Activated B cell treated with CpG ODN at 0.5 μM for 24 hours (primary cell): ENCODE results near the gene MYLK4. TPM values are rescaled to one million over a fixed set of nuclear protein-coding genes. Genes with fewer than 3 reads are reported as not detected.

Source experiments
- ATAC-seq: fragments of 200-7000 bp; cut with Tn5 transposase; one replicate; pipeline ENCODE4 v1.10.0; 2021; ENCODE audit warnings: low read depth, mild to moderate bottlenecking, moderate library complexity
- CTCF ChIA-PET: fragments of 350-600 bp; sonication (Branson Sonifier 250); formaldehyde crosslinking; loops from one replicate; lab custom pipeline; 2021; ENCODE audit warnings: antibody characterized with exemption; lab: Charles Lee
- POLR2A ChIA-PET: fragments of 350-600 bp; sonication (Branson Sonifier 250); formaldehyde crosslinking; loops from one replicate; lab custom pipeline; 2021; ENCODE audit warnings: antibody characterized with exemption; lab: Charles Lee
- DNase-seq: peaks from one replicate; pipeline ENCODE4 v3.0.0; 2022
- H3K27ac Mint-ChIP-seq: one replicate; pipeline ENCODE4 v1.8.0; 2020; ENCODE audit warnings: mixed read lengths
- H3K27me3 Mint-ChIP-seq: one replicate; pipeline ENCODE4 v1.8.0; 2021; ENCODE audit warnings: mixed read lengths
- H3K36me3 Mint-ChIP-seq: one replicate; pipeline ENCODE4 v1.8.0; 2021; ENCODE audit warnings: low read depth, mixed read lengths
- H3K4me1 Mint-ChIP-seq: one replicate; pipeline ENCODE4 v1.8.0; 2021; ENCODE audit warnings: mixed read lengths
- H3K4me3 Mint-ChIP-seq: one replicate; pipeline ENCODE4 v1.8.0; 2020; ENCODE audit warnings: mild to moderate bottlenecking, mixed read lengths
- H3K9me3 Mint-ChIP-seq: one replicate; pipeline ENCODE4 v1.8.0; 2020; ENCODE audit warnings: mixed read lengths
- intact Hi-C: fragments of 100-400 bp; cut with micrococcal nuclease; formaldehyde crosslinking; loops from one replicate; pipeline ENCODE4 v1.15.1; 2024
- total RNA-seq: library from RNA; stranded (reverse); gene quantifications from 2 replicates; pipeline ENCODE4 v1.2.3, GENCODE V29; 2022
- TF ChIP-seq, protein P1 (sequence below): fragments of 200-600 bp; IDR thresholded peaks from one replicate; pipeline ENCODE4 v1.8.0; 2022; ENCODE audit warnings: antibody characterized with exemption, mild to moderate bottlenecking

MYLK4 gene
- total RNA-seq, 1 donor from 2014 or later: 0.58 TPM

GRCh38 chr6:2643130-2643529, 107.6 kb downstream of the MYLK4 start:
- Mint-ChIP-seq H3K27me3 (peaks cover 58% of the 10 kb centered on the region), H3K4me3 (no peak overlapping the region), H3K36me3 (no peaks in the 10 kb centered on the region)

DNA sequence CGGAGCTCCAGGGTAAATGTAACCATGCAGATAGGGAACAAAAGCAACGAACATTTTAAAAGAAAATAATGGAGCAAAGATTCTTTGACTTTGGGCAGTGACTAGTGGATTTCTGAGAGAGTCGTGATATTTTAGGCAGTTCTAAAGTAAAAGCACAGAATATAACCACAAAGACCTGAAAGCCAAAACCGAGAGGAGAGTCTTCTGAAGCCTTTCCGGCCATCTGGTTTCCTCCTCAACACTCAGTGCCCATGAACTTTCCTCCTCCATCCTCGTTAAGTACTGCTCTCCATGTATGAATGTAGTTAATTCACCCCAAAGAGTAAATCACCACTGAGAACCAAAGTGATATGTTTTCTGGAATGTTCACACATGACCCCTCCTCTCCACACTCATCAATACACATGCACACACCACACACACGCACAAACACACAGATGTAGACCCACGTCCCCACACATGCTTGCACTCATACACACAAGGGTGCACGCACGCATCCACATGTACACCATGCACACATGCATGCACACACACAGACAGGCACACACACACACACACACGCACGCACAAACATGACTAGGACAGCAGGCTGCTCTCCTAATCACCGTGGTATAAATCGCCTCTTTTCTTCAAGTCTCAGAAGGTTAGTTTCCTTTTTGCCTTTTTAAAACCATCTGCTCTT, 109.5 kb downstream of the MYLK4 start:
- TF ChIP-seq, protein P1, sequence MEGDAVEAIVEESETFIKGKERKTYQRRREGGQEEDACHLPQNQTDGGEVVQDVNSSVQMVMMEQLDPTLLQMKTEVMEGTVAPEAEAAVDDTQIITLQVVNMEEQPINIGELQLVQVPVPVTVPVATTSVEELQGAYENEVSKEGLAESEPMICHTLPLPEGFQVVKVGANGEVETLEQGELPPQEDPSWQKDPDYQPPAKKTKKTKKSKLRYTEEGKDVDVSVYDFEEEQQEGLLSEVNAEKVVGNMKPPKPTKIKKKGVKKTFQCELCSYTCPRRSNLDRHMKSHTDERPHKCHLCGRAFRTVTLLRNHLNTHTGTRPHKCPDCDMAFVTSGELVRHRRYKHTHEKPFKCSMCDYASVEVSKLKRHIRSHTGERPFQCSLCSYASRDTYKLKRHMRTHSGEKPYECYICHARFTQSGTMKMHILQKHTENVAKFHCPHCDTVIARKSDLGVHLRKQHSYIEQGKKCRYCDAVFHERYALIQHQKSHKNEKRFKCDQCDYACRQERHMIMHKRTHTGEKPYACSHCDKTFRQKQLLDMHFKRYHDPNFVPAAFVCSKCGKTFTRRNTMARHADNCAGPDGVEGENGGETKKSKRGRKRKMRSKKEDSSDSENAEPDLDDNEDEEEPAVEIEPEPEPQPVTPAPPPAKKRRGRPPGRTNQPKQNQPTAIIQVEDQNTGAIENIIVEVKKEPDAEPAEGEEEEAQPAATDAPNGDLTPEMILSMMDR: no peak
- ChIA-PET POLR2A (no interaction called here), CTCF (no interaction called here)
- no peak overlapping the region for H3K27ac Mint-ChIP-seq
- no peak overlapping the region for H3K4me3 Mint-ChIP-seq
- DNase-seq (no peak), ATAC-seq (no peak)
- peaks cover 49% of the 10 kb centered on the region for H3K27me3 Mint-ChIP-seq
- H3K4me1 Mint-ChIP-seq: no peaks in the 10 kb centered on the region
- no peaks in the 10 kb centered on the region for H3K9me3 Mint-ChIP-seq
- intact Hi-C loops: no loop called here
- no peaks in the 10 kb centered on the region for H3K36me3 Mint-ChIP-seq

More at GRCh38 chr6:2643130-2643529, 107.6 kb downstream of the MYLK4 start:
- TF ChIP-seq, protein P1: no peak
- ChIA-PET CTCF (interaction anchor here (3.7 kb wide), 1 partner anchor 9 kb away, joined by 21 read pairs; no protein-coding TSS in a partner anchor), POLR2A (no interaction called here)
- intact Hi-C loops: no loop called here
- Mint-ChIP-seq H3K4me1 (no peaks in the 10 kb centered on the region), H3K9me3 (no peaks in the 10 kb centered on the region), H3K27ac (no peak overlapping the region)
- no peak for ATAC-seq
- DNase-seq: no peak

DNA sequence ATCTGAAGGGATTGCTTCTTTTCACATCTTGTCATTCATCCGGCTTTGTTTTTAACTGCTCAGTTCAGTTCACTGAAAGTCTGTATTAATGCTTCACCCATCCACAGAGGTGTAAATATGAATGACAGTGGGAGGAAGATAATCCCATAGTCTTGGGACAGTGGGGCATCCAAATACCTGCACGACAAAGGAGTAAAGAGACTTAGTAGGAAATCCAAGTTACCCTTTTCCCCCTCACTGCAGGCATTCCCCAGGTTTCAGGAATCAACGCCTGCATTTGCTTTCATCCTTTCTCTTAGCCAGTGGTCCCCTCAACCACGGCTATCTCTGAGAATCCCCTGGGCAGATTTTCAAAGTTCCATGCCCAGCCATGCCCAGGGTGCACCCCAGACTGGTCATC, 110.2 kb downstream of the MYLK4 start:
- Mint-ChIP-seq H3K9me3 (no peaks in the 10 kb centered on the region), H3K27me3 (peaks cover 43% of the 10 kb centered on the region), H3K27ac (no peak overlapping the region), H3K4me1 (no peaks in the 10 kb centered on the region), H3K36me3 (no peaks in the 10 kb centered on the region), H3K4me3 (no peak overlapping the region)
- TF ChIP-seq, protein P1: no peak
- ATAC-seq (no peak), DNase-seq (no peak)
- CTCF ChIA-PET: no interaction called here
- POLR2A ChIA-PET: no interaction called here
- intact Hi-C loops: no loop called here

- Mint-ChIP-seq H3K36me3 (no peaks in the 10 kb centered on the region), H3K4me3 (no peak overlapping the region), H3K27ac (no peak overlapping the region), H3K27me3 (peaks cover 36% of the 10 kb centered on the region), H3K4me1 (no peaks in the 10 kb centered on the region), H3K9me3 (no peaks in the 10 kb centered on the region)
- POLR2A ChIA-PET: no interaction called here
- DNase-seq (no peak), ATAC-seq (no peak)
- CTCF ChIA-PET: no interaction called here
- intact Hi-C loops: loop anchor here (10.0 kb wide), 1 partner anchor 115 kb away; the partner anchor contains the start of gene MYLK4
- TF ChIP-seq, protein P1: no peak
Measured at GRCh38 chr6:2639896-2640295, 110.8 kb downstream of the MYLK4 start.

DNA sequence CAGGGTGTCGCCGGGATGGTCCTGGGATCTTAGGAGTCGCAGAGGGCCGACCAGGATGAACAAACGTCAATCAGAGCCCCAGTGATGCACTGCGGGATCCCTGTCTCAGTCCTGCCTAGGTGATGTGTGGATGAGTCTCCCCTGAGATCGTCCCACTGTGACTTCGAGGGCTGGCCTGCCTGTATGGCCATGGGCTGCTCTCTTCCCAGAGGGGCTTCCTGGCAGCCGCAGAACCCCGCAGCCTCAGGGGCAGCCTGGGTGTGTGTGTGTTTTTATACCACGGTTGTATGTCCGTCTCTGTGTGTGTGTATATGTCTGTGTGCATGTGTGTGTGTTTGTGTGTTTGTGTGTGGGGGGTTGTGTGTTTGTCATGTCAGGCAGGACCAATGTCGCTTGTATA, 111.6 kb downstream of the MYLK4 start:
- ChIA-PET POLR2A (no interaction called here), CTCF (no interaction called here)
- TF ChIP-seq, protein P1: no peak
- intact Hi-C loops: loop anchor here (10.0 kb wide), 1 partner anchor 116 kb away; the partner anchor contains the start of gene MYLK4
- no peaks in the 10 kb centered on the region for H3K9me3 Mint-ChIP-seq
- H3K36me3 Mint-ChIP-seq: no peaks in the 10 kb centered on the region
- H3K27ac Mint-ChIP-seq: no peak overlapping the region
- peaks cover 31% of the 10 kb centered on the region for H3K27me3 Mint-ChIP-seq
- DNase-seq (no peak), ATAC-seq (no peak)
- peaks cover 3% of the 10 kb centered on the region for H3K4me1 Mint-ChIP-seq
- H3K4me3 Mint-ChIP-seq: no peak overlapping the region
